ENCODE measurements around the gene SLC9A8.
A peak's percentile ranks its signal among the peaks of the same experiment; 100 is the strongest.

SLC9A8 gene

GRCh38 chr20:49850463-49851230 is 38.0 kb downstream of the SLC9A8 start:
- Histone ChIP-seq H3K9me3 (no peaks in the 10 kb centered on the region), H3K27ac (peak overlapping the region; percentile 62), H3K4me3 (ENCODE audit: low read depth in 1 of 2, low read length in 1 of 2) (no peak overlapping the region), H3K27me3 (no peaks in the 10 kb centered on the region), H3K36me3 (peaks cover 73% of the 10 kb centered on the region), H3K4me1 (ENCODE audit: control insufficient read depth in 1 of 2, insufficient read depth in 1 of 2, low read depth in 1 of 2, low read length in 1 of 2) (peaks cover 40 to 43% of the 10 kb centered on the region in 2 experiments)
- no peak for TF ChIP-seq CTCF (IDR thresholded peaks at IDR 0.05)

- Histone ChIP-seq H3K9me3 (no peaks in the 10 kb centered on the region), H3K27me3 (no peaks in the 10 kb centered on the region), H3K4me3 (ENCODE audit: low read depth in 1 of 2, low read length in 1 of 2) (no peak overlapping the region), H3K4me1 (ENCODE audit: control insufficient read depth in 1 of 2, insufficient read depth in 1 of 2, low read depth in 1 of 2, low read length in 1 of 2) (peaks cover 34 to 37% of the 10 kb centered on the region in 2 experiments), H3K36me3 (peaks cover 79% of the 10 kb centered on the region), H3K27ac (peak overlapping the region; percentile 62)
- TF ChIP-seq CTCF (IDR thresholded peaks at IDR 0.05) = no peak
Measured at GRCh38 chr20:49851231-49851705, 38.6 kb downstream of the SLC9A8 start.

- no peak for TF ChIP-seq CTCF (IDR thresholded peaks at IDR 0.05)
- Histone ChIP-seq H3K9me3 (no peaks in the 10 kb centered on the region), H3K27ac (peak overlapping the region; percentile 62), H3K4me3 (ENCODE audit: low read depth in 1 of 2, low read length in 1 of 2) (no peak overlapping the region), H3K27me3 (no peaks in the 10 kb centered on the region), H3K4me1 (ENCODE audit: control insufficient read depth in 1 of 2, insufficient read depth in 1 of 2, low read depth in 1 of 2, low read length in 1 of 2) (peaks cover 27 to 29% of the 10 kb centered on the region in 2 experiments), H3K36me3 (peaks cover 86% of the 10 kb centered on the region)
Measured at GRCh38 chr20:49851991-49852390, 39.4 kb downstream of the SLC9A8 start.

GRCh38 chr20:49852522-49853080 is 40.0 kb downstream of the SLC9A8 start:
- H3K27ac ChIP-seq = peak overlapping the region; percentile 62
- H3K4me3 ChIP-seq (ENCODE audit: low read depth in 1 of 2, low read length in 1 of 2) = no peak overlapping the region
- peaks cover 92% of the 10 kb centered on the region for H3K36me3 ChIP-seq
- peaks cover 21 to 23% of the 10 kb centered on the region in 2 experiments for H3K4me1 ChIP-seq (ENCODE audit: control insufficient read depth in 1 of 2, insufficient read depth in 1 of 2, low read depth in 1 of 2, low read length in 1 of 2)
- no peaks in the 10 kb centered on the region for H3K27me3 ChIP-seq
- no peaks in the 10 kb centered on the region for H3K9me3 ChIP-seq
- TF ChIP-seq CTCF (IDR thresholded peaks at IDR 0.05) = no peak

GRCh38 chr20:49853640-49854039 is 41.0 kb downstream of the SLC9A8 start:
- H3K27me3 ChIP-seq = no peaks in the 10 kb centered on the region
- H3K4me1 ChIP-seq (ENCODE audit: control insufficient read depth in 1 of 2, insufficient read depth in 1 of 2, low read depth in 1 of 2, low read length in 1 of 2) = peaks cover 19 to 23% of the 10 kb centered on the region in 2 experiments
- H3K9me3 ChIP-seq = no peaks in the 10 kb centered on the region
- TF ChIP-seq CTCF (IDR thresholded peaks at IDR 0.05) = no peak
- H3K27ac ChIP-seq = no peak overlapping the region
- H3K36me3 ChIP-seq = peaks cover 94% of the 10 kb centered on the region
- no peak overlapping the region for H3K4me3 ChIP-seq (ENCODE audit: low read depth in 1 of 2, low read length in 1 of 2)
